ENCODE results near the gene METTL24. TPM values are rescaled to one million over a fixed set of nuclear protein-coding genes. Genes with fewer than 3 reads are reported as not detected.

Gene METTL24
- total RNA-seq, 1 experiment from 2014 or later: 0.61 TPM

DNA sequence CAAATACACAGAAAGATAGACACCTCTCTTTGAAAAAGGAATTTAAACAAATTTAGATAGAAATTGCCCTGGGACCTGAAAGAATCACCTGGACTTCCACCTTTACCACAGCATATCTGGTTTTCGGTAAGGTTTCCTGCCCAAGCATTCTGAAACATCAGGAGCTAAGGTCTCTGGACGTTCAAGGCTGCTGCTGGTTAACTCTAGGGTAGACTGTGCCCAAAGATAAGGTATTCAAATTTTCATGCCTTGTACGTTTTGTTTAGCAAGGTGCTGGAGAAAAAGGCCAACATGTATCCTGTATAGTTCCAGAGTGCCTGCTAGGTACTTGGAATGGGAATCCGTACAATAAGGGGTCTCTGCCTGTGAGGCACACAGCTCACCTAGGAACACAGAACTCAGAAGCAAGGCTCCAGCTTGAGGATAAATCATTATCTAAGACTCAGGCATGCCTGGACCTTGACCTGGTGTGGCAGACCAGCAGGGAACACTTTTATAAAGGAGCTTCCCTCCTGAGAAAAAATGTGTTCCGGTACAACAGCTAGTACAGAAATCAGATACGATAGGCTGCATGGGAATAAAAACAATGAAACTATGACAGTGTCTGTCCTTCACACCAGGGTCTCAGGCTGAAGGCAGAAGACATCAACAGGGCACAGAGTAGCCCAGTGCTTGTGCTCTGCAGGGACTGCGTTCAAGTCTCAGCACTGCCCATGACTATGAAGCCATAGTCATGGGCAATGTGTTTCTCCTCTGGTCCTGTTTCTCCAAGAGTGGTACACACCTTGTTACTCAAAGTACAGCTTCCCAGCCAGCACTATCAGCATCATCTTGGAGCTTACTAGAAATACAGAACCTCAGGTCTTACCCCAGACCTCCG, 70.4 kb downstream of the METTL24 start:
- Histone ChIP-seq H3T11ph (ENCODE audit: low read length) (no peak overlapping the region), H3K79me2 (ENCODE audit: insufficient read depth, low read length) (no peaks in the 10 kb centered on the region), H3K9me3 (ENCODE audit: control insufficient read depth, low read depth, low read length) (no peaks in the 10 kb centered on the region), H2BK20ac (ENCODE audit: low read depth, low read length, poor library complexity, severe bottlenecking) (no peak overlapping the region), H3K27me3 (ENCODE audit: insufficient read depth, low read length) (no peaks in the 10 kb centered on the region), H4K20me1 (ENCODE audit: control insufficient read depth, insufficient read depth, insufficient read length) (no peaks in the 10 kb centered on the region), H2AK5ac (ENCODE audit: insufficient read length, low read length) (no peak overlapping the region), H2BK120ac (ENCODE audit: low read depth, low read length, poor library complexity, severe bottlenecking) (no peak overlapping the region), H3K18ac (ENCODE audit: insufficient read length, low read depth, low read length) (no peak overlapping the region), H4K8ac (replicated peaks; ENCODE audit: insufficient read length, low read depth, low read length) (no peak overlapping the region), H3K4me2 (ENCODE audit: insufficient read depth, insufficient read length, low read length) (no peak overlapping the region), H2AFZ (ENCODE audit: low read length) (no peak overlapping the region), H2BK15ac (ENCODE audit: low read depth, low read length) (no peak overlapping the region), H3K27ac (ENCODE audit: insufficient read length, low read depth, low read length) (no peak overlapping the region), H2BK12ac (ENCODE audit: insufficient read length, low read depth, low read length) (no peak overlapping the region), H3K9ac (ENCODE audit: extremely low read depth, insufficient read length, low read length) (no peak overlapping the region), H3K23me2 (ENCODE audit: insufficient read length, low read depth, low read length, poor library complexity, severe bottlenecking) (no peaks in the 10 kb centered on the region), H3K79me1 (ENCODE audit: insufficient read depth, low read depth, low read length, poor library complexity, severe bottlenecking) (no peaks in the 10 kb centered on the region), H3K4ac (ENCODE audit: low read depth, low read length) (no peak overlapping the region), H4K5ac (ENCODE audit: insufficient read length, low read depth, low read length) (no peak overlapping the region), H3K14ac (ENCODE audit: insufficient read depth, low read length) (no peak overlapping the region), H4K91ac (ENCODE audit: insufficient read length, low read depth, low read length) (no peak overlapping the region), H3K4me1 (ENCODE audit: insufficient read depth, low read length) (peaks cover 4% of the 10 kb centered on the region; the same call in 1 of the 2 replicates), H3K23ac (ENCODE audit: insufficient read length, low read depth, low read length) (no peak overlapping the region), H3K56ac (ENCODE audit: insufficient read length, low read depth, low read length) (no peak overlapping the region), H2BK5ac (ENCODE audit: insufficient read length, low read length) (no peak overlapping the region)
- no CpG with 5 or more reads among the region's 8 CpGs for WGBS (ENCODE audit: extremely low coverage, insufficient read length, low lambda C conversion rate)
- H3K4me3 Mint-ChIP-seq: no peak overlapping the region
- no peak for DNase-seq
- H3K27me3 Mint-ChIP-seq (ENCODE audit: low read depth): no peaks in the 10 kb centered on the region; the same call in 1 of the 2 replicates
- peaks cover 0 to 15% (median 0%) of the 10 kb centered on the region in 3 experiments; a peak in 2 of 7 replicates for H3K36me3 Mint-ChIP-seq (ENCODE audit: insufficient read depth in 1 of 3, low read depth in 3 of 3)
- H3K9me3 Mint-ChIP-seq: peaks cover 7 to 10% of the 10 kb centered on the region in 2 experiments
- no peak overlapping the region; a peak in 1 of 7 replicates for H3K27ac Mint-ChIP-seq
- TF ChIP-seq CTCF (conservative IDR thresholded peaks at IDR 0.05): no peak
- peaks cover 12 to 14% of the 10 kb centered on the region in 2 experiments for H3K4me1 Mint-ChIP-seq

Measured in H9 (cell line).